Right forelimb (tissue), 1 donor: Measurements from ENCODE around the gene TAS2R50.
"Not testable (repeated sequence)": the region's sequence is repeated elsewhere in the genome, so short reads cannot be mapped to it uniquely, and the experiment has no call there.

Experiments
- DNase-seq: peaks from one replicate; pipeline ENCODE4 v3.0.0-alpha.2; 2018

TAS2R50 gene

GRCh38 chr12:10986812-10987211, at the start of gene TAS2R50:
Gene TAS2R50 (minus strand): TSS chr12:10986912. CDS start chr12:10986860, 52 bp downstream.
- DNase-seq, result no peak

- DNase-seq, result not testable (repeated sequence)
Measured at GRCh38 chr12:11033959-11034358, 47.2 kb upstream of the TAS2R50 start.

GRCh38 chr12:11031307-11031706, 44.6 kb upstream of the TAS2R50 start, which contains the start of gene TAS2R31:
Gene TAS2R31 (minus strand): TSS chr12:11031407. CDS start chr12:11031335, 72 bp downstream.
- DNase-seq, result no peak

- DNase-seq, result no peak
Measured at GRCh38 chr12:11026118-11026517, 39.4 kb upstream of the TAS2R50 start.

- no peak for DNase-seq
Measured at GRCh38 chr12:11023387-11023786, 36.7 kb upstream of the TAS2R50 start.

GRCh38 chr12:11022520-11022919, 35.8 kb upstream of the TAS2R50 start, which contains the start of gene TAS2R19:
Gene TAS2R19 (minus strand): TSS chr12:11022620. CDS start chr12:11022571, 49 bp downstream.
- no peak for DNase-seq

GRCh38 chr12:11016937-11017336, 30.2 kb upstream of the TAS2R50 start:
- no peak for DNase-seq

GRCh38 chr12:11015775-11016430, 29.2 kb upstream of the TAS2R50 start:
- no peak for DNase-seq

GRCh38 chr12:11014234-11014633, 27.5 kb upstream of the TAS2R50 start:
- no peak for DNase-seq

- DNase-seq, result no peak
Measured at GRCh38 chr12:11007608-11008007, 20.9 kb upstream of the TAS2R50 start.

GRCh38 chr12:10998204-10998603, 11.5 kb upstream of the TAS2R50 start, which contains the start of gene TAS2R20:
Gene TAS2R20 (minus strand): TSS chr12:10998304. CDS start chr12:10997875, 429 bp downstream.
- no peak for DNase-seq

GRCh38 chr12:10994307-10994706, 7.6 kb upstream of the TAS2R50 start:
- no peak for DNase-seq

GRCh38 chr12:10989107-10989506, 2.4 kb upstream of the TAS2R50 start:
- no peak for DNase-seq

- DNase-seq, result no peak
Measured at GRCh38 chr12:10982244-10982643, 4.5 kb downstream of the TAS2R50 start.

GRCh38 chr12:10974965-10975364, 11.7 kb downstream of the TAS2R50 start:
- DNase-seq, result no peak

- DNase-seq, result no peak
Measured at GRCh38 chr12:10968765-10969456, 17.8 kb downstream of the TAS2R50 start.

- no peak for DNase-seq
Measured at GRCh38 chr12:10967409-10967808, 19.3 kb downstream of the TAS2R50 start.

- DNase-seq, result no peak
Measured at GRCh38 chr12:10966314-10966713, 20.4 kb downstream of the TAS2R50 start.

GRCh38 chr12:10965476-10965875, 21.2 kb downstream of the TAS2R50 start:
- DNase-seq, result no peak

GRCh38 chr12:10960211-10960610, 26.5 kb downstream of the TAS2R50 start:
- no peak for DNase-seq

GRCh38 chr12:10959804-10960203, 26.9 kb downstream of the TAS2R50 start:
- DNase-seq, result no peak

GRCh38 chr12:10957741-10958140, 29.0 kb downstream of the TAS2R50 start:
- no peak for DNase-seq

- no peak for DNase-seq
Measured at GRCh38 chr12:10956085-10956484, 30.6 kb downstream of the TAS2R50 start.

GRCh38 chr12:10952645-10953044, 34.1 kb downstream of the TAS2R50 start:
- DNase-seq, result no peak
